NCI-H1092 treated with DMSO at 0.1 percent for 48 hours (cell line): ENCODE results near the gene IRF3.

Experiments used
- DNase-seq: peaks from one replicate; lab custom pipeline; 2025; lab: John Stamatoyannopoulos, UW

IRF3 gene, protein sequence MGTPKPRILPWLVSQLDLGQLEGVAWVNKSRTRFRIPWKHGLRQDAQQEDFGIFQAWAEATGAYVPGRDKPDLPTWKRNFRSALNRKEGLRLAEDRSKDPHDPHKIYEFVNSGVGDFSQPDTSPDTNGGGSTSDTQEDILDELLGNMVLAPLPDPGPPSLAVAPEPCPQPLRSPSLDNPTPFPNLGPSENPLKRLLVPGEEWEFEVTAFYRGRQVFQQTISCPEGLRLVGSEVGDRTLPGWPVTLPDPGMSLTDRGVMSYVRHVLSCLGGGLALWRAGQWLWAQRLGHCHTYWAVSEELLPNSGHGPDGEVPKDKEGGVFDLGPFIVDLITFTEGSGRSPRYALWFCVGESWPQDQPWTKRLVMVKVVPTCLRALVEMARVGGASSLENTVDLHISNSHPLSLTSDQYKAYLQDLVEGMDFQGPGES

DNA sequence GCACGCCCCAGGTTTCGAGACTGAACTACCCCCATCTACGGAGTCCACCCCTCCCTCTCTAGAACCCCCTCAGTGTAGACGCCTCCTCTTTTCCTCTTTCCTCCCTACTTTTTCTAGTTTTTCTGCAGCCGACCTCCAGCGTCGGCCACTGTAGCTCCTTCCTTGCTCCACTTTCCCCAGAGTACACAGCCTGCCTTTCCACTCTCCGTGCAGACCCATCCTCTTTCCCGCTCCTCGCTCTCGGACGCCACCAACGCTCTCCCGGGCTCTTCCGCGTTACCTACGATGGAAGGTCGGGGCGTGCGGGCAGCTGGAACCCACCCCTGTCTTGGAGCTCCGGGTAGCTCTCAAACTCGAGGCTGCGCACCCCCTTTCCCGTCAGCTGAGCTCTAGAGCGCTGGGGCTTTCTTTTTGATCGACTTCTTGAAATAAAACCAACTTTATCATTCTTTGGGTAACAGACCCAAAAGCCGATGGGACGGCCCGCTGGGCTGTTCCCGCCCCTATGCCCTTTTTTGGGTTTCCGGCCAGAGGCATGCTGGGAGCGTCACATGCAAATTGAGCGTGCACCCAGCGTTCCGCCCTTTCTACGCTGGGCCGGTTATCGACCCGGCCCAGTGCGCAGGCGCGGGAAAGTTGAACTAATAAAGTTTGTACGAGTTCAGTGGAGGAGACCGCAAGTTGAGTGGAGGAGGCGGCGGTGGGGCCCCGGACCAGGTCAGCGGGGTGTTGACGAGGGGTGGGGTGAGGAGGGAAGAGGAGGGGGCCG, at the start of gene IRF3, which contains the start of gene BCL2L12:
TSS of gene IRF3 (minus strand) at position 507 of the 769 bp plus-strand sequence. CDS start 1,019 bp downstream, outside the sequence.
TSS of gene BCL2L12 (plus strand) at position 583 of the 769 bp plus-strand sequence. CDS start 760 bp downstream, outside the sequence.
- peak; percentile 67 for DNase-seq

DNA sequence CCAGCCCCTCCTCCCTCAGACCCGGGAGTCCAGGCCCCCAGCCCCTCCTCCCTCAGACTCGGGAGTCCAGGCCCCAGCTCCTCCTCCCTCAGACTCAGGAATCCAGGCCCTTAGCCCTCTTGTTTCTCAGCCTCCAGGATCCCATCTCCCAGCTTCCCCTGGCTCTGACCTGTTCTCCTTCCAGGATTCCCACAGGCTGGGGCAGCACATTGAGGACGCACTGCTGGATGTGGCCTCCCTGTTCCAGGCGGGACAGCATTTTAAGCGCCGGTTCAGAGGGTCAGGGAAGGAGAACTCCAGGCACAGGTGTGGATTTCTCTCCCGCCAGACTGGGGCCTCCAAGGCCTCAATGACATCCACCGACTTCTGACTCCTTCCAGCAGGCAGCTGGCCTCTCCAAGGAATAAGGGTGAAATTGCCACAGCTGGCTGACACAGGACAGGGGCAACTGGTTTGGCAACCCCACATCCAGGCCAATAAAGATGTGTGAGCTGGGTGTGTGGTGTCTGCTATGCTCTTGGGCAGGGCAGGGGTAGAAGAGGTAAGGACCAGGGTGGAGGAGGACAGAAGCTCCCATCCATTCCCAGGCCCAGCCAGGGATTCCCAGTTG, 47.7 kb upstream of the IRF3 start:
- DNase-seq: no peak

GRCh38 chr19:49712397-49712859, 46.8 kb upstream of the IRF3 start:
- DNase-seq: no peak

GRCh38 chr19:49710372-49710951, 44.8 kb upstream of the IRF3 start:
- DNase-seq: no peak

GRCh38 chr19:49705919-49706318, 40.3 kb upstream of the IRF3 start:
- no peak for DNase-seq

- DNase-seq: no peak
These were observed 39.4 kb upstream of the IRF3 start for GRCh38 chr19:49704888-49705642.

DNA sequence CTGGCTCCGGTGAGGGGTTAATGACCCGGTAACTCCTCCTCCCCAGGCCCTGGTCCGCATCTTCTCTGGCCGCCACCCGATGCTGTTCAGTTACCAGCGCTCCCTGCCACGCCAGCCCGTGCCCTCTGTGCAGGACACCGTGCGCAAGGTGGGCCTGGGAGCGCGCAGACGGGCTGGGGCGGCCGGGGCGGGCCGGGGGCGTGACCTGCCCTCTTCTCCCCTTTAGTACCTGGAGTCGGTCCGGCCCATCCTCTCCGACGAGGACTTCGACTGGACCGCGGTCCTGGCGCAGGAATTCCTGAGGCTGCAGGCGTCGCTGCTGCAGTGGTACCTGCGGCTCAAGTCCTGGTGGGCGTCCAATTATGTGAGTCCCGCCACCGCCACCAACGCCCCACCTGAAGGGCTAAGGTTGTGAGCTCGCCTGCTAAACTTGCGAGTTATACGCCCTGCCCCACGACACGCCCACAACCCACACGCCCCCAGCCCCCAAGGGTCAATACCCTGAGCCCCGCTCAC, 35.7 kb upstream of the IRF3 start:
- no peak for DNase-seq

GRCh38 chr19:49700563-49700962, 34.9 kb upstream of the IRF3 start:
- no peak for DNase-seq

DNA sequence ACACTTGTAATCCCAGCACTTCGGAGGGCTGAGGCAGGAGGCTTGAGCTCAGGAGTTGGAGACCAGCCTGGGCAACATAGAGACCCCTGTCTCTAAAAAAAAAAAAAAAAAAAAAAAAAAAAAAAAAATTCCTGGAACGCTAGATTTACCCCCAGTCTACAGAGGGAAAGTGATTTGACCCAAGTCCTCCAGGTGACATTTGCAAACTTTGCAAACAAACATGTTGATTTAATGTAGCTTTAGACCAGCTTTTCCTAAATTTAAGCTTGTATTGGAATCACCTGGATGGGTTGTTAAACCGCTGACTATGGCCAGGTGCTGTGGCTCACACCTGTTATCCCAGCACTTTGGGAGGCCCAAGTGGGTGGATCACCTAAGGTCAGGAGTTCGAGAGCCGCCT, 33.7 kb upstream of the IRF3 start:
- no peak for DNase-seq

GRCh38 chr19:49696865-49697264, 31.2 kb upstream of the IRF3 start:
- DNase-seq: no peak

DNA sequence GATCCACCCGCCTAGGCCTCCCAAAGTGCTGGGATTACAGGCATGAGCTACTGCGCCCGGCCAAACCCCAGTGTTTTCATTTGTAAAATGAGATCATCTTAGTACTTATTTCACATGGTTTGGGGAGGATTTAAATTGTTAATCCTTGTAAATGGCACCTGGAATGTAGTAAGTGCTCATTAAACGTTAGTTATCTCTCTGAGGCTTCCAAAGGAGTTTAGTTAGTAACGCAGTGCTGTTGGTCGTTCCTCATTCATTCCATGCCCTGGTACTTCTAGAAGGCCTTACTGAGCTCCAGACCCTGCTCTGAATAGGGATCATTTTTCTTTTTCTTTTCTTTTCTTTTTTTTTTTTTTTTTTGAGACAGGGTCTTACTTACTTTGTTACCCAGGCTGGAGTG, 30.5 kb upstream of the IRF3 start:
- DNase-seq: no peak

- no peak for DNase-seq
These were observed 26.5 kb upstream of the IRF3 start for GRCh38 chr19:49692147-49692506.

GRCh38 chr19:49691243-49692146, 25.8 kb upstream of the IRF3 start:
- DNase-seq: peak; percentile 60

DNA sequence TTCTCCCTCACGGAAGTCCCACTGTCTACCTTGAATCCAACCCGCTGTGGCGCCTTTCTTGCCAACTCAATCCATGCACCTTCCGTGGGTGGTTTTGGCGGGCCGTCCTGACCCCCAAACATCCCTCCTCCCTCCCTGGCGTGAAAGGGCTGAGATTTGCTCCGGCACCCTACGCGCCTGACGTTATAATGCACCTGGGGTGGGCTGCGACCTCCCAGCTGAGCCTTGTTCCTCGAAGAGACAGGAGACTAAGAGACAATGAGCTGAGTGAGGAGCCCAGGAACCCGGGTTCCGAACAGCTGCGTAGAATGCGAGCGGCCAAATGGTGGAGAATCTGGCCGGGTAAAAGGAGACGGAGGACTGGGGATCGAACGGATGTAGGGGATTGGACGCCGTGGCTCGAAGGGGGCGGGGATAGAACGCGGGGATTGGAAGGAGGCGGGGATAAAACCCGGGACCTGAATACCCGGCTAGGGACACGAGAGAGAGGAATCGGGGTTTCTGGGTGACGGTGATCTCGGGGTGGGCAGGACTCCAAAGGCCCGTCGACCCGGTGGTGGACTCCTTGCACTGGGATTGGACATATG, 25.1 kb upstream of the IRF3 start, which contains the start of gene CPT1C:
TSS of gene CPT1C (plus strand) at position 461 of the 587 bp plus-strand sequence. CDS start 1,137 bp downstream, outside the sequence.
- peak; percentile 89 for DNase-seq

- peak; percentile 53 for DNase-seq
These were observed 24.5 kb upstream of the IRF3 start for GRCh38 chr19:49690079-49690655.

DNA sequence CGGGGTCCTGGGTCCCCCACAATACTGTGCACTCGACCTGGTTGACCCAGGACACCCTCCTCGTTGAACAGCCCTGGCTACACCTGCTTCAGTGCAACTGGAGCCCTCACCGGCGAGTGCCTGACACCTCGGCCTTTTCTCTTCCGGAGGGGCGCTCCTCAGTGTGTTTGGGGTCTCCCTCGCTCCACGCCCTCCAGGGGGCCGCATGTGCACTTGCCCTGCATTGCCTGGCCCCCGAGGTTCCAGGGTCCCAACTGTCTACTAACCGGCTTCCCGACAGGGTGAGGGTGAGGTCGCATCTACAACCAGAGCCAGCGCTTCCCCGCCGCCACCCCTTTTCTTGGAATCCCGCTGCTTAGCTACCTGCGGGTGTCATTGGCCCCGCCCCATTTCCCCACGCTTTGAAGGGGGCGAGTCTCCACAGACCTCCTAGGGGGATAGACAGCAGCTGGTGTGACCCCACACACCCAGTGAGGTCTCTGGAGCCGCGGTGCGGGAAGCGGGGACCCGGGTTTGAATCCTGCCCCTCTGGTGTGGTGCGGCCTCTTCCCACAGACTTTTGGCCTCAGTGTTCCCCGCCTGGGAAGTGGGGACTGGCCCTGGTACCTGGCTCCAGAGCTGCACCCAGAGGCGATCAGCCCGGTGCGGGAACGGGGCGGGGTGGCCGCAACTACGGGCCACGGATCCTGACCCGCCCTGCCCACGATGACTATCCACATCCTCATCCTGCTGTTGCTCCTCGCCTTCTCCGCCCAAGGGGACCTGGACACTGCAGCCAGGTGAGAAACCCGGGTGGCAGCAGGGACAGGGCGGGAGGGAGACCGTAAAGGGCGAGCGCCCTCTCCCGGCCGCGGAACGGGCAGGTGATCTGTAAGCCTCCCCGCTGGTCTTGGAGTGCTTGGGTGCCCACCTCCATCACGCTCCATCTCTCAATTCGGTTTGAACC, 23.7 kb upstream of the IRF3 start, which contains the start of gene ADM5:
TSS of gene ADM5 (plus strand) at position 462 of the 946 bp plus-strand sequence. CDS start at position 706, 244 bp downstream.
- DNase-seq: peak; percentile 39

GRCh38 chr19:49688531-49689132, 23.0 kb upstream of the IRF3 start:
- DNase-seq: no peak
